ENCODE results near the gene TXNRD3.
A peak's percentile ranks its signal among the peaks of the same experiment; 100 is the strongest.
"Not testable (repeated sequence)": the region's sequence is repeated elsewhere in the genome, so short reads cannot be mapped to it uniquely, and the experiment has no call there.

TXNRD3 gene

DNA sequence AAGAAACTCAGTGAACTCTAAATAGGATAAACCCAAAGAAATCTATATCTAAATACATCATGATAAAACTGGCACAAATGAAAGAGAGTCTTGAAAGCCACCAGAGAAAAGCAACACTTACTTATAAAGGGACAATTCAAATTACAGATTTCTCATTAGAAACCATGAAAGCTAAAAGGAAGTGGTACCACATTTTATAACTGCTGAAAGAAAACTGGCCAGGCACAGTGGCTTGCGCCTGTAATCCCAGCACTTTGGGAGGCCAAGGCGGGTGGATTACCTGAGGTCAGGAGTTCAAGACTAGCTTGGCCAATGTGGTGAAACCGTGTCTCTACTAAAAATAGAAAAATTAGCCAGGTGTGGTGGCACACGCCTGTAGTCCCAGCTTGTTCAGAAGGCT is 59.4 kb downstream of the TXNRD3 start:
- DNase-seq (ENCODE audit: low read depth, low spot score), result not testable (repeated sequence)

DNA sequence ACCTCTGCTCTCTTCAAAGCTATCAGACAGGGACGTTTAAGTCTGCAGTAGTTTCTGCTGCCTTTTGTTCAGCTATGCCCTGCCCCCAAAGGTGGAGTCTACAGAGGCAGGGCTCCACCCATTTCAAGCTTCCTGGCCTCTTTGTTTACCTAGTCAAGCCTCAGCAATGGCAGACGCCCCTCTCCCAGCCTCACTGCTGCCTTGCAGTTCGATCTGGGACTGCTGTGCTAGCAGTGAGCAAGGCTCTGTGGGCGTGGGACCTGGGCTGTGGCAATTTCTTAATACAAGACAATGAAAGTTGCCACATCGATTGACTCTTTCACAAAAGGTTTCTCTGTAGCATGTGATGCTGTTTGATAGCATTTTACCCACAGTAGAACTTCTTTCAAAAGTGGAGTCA is 63.4 kb downstream of the TXNRD3 start:
- DNase-seq (ENCODE audit: low read depth, low spot score), result not testable (repeated sequence)

DNA sequence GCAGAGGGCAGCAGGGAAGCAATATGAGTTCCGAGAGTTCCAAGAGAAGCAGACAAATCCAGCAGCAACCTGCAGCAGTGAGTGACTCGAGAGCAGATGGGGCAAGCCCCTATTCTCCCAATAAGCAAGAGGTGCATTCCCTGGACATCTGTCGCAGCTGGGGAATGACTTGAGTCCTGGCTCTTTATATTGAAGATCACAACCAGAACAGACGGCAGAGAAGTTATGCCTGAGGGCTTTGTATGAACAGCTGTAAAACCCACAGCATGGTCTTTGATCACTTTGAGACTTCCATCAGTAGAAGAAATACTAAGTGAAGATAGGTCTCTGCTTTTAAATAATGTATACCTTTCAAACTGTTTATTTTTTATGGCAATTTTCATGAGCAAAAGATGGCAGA is 72.6 kb downstream of the TXNRD3 start:
- no peak for DNase-seq (ENCODE audit: low read depth, low spot score)

- DNase-seq (ENCODE audit: low read depth, low spot score), result no peak
Observed at GRCh38 chr3:126581569-126581968, 73.4 kb downstream of the TXNRD3 start.

GRCh38 chr3:126580746-126581145 is 74.2 kb downstream of the TXNRD3 start:
- DNase-seq (ENCODE audit: low read depth, low spot score), result no peak

DNA sequence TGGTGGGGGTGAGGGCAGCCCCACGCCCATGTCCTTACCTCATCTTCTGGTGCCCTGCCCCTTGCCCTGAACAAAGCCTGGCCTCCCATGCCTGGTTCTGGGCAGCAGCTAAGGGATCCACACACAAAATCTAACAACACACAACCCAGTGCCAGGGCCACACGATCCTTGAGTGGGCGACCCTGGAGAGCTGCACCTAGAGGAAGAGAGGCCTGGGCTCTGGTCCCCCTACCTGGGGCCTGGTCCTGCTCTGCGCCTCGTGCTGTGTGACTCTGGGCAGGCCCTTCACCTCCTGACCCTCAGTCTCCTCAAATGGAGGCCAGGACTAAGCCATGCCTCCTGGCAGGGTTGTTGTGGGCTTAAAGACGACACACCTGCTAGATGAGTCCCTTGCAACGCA is 76.2 kb downstream of the TXNRD3 start:
- DNase-seq (ENCODE audit: low read depth, low spot score), result no peak

- DNase-seq (ENCODE audit: low read depth, low spot score), result no peak
Observed at GRCh38 chr3:126577261-126577660, 77.7 kb downstream of the TXNRD3 start.

GRCh38 chr3:126573492-126574117 is 81.3 kb downstream of the TXNRD3 start:
- no peak for DNase-seq (ENCODE audit: low read depth, low spot score)

GRCh38 chr3:126571078-126571477 is 83.8 kb downstream of the TXNRD3 start:
- DNase-seq (ENCODE audit: low read depth, low spot score), result no peak

DNA sequence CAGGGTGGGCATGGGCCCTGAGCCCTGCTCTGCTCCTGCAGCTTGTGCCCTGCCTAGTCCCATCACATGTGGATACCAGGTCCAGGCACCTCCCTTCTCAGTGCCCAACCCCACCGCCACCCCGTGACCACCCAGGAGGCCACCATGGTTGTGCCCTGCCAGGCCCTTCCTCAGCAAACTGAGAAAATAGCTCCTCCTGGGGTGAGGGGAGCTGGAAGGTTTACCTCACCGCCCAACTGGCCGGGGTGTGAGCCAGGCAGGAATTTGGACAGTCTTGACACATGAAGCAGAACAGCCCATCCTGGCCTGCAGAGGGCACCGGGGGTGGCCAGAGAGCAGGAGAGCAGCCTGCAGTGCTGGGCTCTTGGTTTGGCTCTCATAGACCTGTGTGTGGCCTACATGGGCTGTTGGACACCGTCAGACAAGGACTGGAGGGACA is 84.8 kb downstream of the TXNRD3 start:
- DNase-seq (ENCODE audit: low read depth, low spot score), result no peak

- DNase-seq (ENCODE audit: low read depth, low spot score), result no peak
Observed at GRCh38 chr3:126569390-126569975, 85.4 kb downstream of the TXNRD3 start.

DNA sequence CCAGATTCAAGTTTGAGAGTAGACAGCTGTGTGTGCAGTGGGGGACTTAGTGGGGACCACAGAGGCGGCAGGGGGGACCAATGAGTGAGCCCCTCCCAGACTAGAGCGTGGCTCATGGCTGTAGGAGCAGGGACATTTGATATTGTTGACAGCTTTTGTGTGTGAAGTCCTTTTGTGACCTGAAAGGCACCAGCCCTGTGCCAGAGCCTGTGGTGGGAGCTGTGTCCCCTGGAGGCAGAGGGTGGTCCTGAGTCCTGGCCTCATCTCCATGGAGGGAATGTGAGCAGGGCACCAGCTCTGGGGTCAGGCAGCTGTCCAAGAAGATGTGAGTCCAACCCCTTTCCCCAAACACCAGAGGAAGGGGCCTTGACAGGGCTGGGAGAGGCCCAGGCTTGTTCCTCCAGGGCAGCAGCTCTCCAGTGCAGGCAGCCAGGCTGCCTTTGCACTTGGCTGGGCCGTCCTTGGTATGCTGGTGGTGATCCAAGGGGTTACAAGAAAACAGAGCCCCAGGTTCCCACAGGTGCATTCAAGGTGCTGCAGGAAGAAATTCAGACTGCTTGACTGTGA is 86.1 kb downstream of the TXNRD3 start:
- no peak for DNase-seq (ENCODE audit: low read depth, low spot score)

GRCh38 chr3:126567696-126568438 is 87.1 kb downstream of the TXNRD3 start:
- peak; percentile 14 for DNase-seq (ENCODE audit: low read depth, low spot score)

- no peak for DNase-seq (ENCODE audit: low read depth, low spot score)
Observed at GRCh38 chr3:126562737-126563276, 92.1 kb downstream of the TXNRD3 start.

DNA sequence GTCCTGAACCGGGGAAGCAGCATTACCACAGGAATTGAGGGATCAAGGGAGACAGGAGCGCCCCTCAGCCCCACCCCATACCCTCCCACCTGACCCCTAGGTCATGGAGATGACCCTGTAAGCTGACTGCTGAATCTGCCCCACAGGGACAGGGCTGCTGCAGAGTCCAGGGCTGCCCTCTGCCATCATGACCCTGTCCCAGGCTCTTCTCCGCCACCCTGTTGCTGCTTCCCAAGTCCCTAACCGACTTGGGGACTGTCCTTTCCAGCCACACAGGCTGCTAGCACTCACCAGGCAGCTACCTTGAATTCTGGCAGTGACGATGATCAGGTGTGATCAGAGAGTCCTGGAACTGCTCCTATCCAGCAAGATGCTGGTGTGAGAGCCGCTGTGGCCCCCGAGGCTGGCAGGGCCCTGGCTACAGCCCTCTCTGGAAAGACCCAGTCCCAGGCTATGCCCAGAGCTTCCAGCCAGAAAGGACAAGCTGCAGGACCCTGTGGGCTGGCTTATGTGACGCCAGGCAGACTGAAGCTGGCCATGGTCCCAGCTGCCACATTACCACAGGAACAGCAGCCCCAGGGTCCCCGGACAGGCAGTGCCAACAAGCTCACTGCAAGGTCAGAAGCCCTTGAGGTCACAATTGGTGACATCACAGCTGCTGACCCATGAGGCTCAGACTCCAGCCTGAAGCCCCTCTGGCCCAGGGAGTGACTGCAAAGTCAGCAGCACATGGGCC is 96.4 kb downstream of the TXNRD3 start, which contains the start of gene C3orf22:
Gene C3orf22, minus strand, starts transcription at position 597 of the 736 bp plus-strand sequence. CDS start 5,542 bp downstream, outside the sequence.
- DNase-seq (ENCODE audit: low read depth, low spot score), result no peak

DNA sequence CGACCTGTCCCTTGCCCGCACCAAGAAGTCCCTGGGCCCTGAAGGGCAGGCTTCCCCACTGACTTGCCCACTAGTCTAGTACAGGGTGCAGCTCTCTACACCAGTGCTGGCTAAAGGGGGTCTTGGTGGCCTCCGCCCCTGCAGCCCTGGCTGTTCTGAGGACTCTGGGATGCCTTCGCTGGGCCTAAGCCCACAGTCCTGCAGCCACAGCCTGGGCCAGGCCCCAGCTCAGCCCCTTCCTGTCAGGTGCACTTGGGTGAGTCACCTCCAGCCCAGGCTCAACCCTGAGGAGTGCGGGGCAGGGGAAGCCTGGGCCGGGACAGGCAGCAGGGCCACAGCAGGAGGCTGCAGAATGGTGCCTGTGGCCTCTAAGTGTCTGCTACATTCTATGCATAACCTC is 97.2 kb downstream of the TXNRD3 start:
- peak; percentile 20 for DNase-seq (ENCODE audit: low read depth, low spot score)

- DNase-seq (ENCODE audit: low read depth, low spot score), result no peak
Observed at GRCh38 chr3:126557415-126557745, 97.5 kb downstream of the TXNRD3 start.
